Activated naive CD4-positive, alpha-beta T cell treated with anti-CD3 and anti-CD28 coated beads, Interleukin-2, amount 50 U/mL, for 24 hours (primary cell): ENCODE data around the gene NR1H2.
A peak's percentile ranks its signal among the peaks of the same experiment; 100 is the strongest.

Experiments
- H3K27ac Mint-ChIP-seq: one replicate; pipeline ENCODE4 v1.8.0; 2021; ENCODE audit warnings: mild to moderate bottlenecking, mixed read lengths
- H3K27me3 Mint-ChIP-seq: one replicate; pipeline ENCODE4 v1.8.0; 2021; ENCODE audit warnings: mixed read lengths
- H3K36me3 Mint-ChIP-seq: one replicate; pipeline ENCODE4 v1.8.0; 2021; ENCODE audit warnings: mixed read lengths
- H3K4me1 Mint-ChIP-seq: one replicate; pipeline ENCODE4 v1.8.0; 2021; ENCODE audit warnings: mixed read lengths
- H3K4me3 Mint-ChIP-seq: one replicate; pipeline ENCODE4 v1.8.0; 2021; ENCODE audit warnings: mild to moderate bottlenecking, mixed read lengths
- H3K9me3 Mint-ChIP-seq: one replicate; pipeline ENCODE4 v1.8.0; 2021; ENCODE audit warnings: mixed read lengths

Gene NR1H2

DNA sequence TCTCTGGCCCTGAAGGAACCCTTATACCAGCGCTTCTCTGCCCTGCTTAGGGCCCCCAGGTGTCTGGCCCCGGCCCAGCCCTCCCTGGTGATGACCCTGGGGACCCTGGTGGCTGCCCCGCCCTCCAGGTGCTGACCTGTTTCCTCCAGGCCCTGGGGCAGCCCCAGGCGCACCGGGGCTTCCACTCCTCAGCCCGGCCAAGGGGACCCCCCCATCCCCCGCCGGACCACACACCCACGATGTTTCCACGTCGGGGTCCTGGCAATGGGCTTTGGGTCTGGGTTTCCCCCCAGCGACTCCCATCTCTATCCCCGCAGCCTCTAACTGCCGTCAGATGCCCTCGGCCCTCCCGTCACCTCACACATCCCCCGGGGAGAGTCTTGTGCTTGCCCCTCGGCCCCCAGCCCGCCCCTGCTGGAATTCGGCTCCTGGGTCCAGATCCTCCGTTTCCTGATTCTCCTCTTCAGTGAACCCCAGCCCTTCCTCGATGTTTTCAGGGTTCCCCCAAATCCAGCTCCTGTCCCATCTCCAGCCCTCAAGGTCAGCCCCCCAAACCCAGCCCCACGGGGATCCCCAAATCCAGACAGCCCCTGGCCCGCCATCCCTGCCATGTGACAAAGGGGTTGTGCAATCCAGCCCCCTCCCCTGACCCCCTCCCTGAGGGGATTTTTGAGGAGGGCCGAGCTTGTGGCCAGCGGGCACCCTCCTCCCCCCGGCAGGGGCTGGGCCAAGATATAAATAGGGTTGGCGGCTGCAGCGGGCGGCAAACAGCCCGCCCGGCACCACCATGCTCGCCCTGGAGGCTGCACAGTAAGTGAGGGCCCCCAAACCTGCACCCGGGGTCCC is 42.1 kb downstream of the NR1H2 start, which contains the start of gene SPIB:
Gene SPIB, plus strand, starts transcription at position 763 of the 846 bp plus-strand sequence. Its CDS starts 25 bp downstream, at position 788.
- H3K9me3 Mint-ChIP-seq, result no peaks in the 10 kb centered on the region
- H3K27ac Mint-ChIP-seq, result peak within 1 kb of the TSS; percentile 73
- H3K27me3 Mint-ChIP-seq, result peaks cover 19% of the 10 kb centered on the region
- H3K4me3 Mint-ChIP-seq, result no peak within 1 kb of the TSS
- peaks cover 1% of the 10 kb centered on the region for H3K36me3 Mint-ChIP-seq
- peaks cover 14% of the 10 kb centered on the region for H3K4me1 Mint-ChIP-seq

- Mint-ChIP-seq H3K36me3 (peaks cover 1% of the 10 kb centered on the region), H3K9me3 (no peaks in the 10 kb centered on the region), H3K4me3 (no peak overlapping the region), H3K4me1 (peaks cover 14% of the 10 kb centered on the region), H3K27ac (peak overlapping the region; percentile 73), H3K27me3 (peaks cover 19% of the 10 kb centered on the region)
Observed at GRCh38 chr19:50419022-50419579, 42.8 kb downstream of the NR1H2 start.

- peaks cover 19% of the 10 kb centered on the region for H3K27me3 Mint-ChIP-seq
- H3K4me1 Mint-ChIP-seq, result peaks cover 13% of the 10 kb centered on the region
- no peaks in the 10 kb centered on the region for H3K9me3 Mint-ChIP-seq
- no peak overlapping the region for H3K27ac Mint-ChIP-seq
- H3K4me3 Mint-ChIP-seq, result no peak overlapping the region
- H3K36me3 Mint-ChIP-seq, result peaks cover 1% of the 10 kb centered on the region
Observed at GRCh38 chr19:50419580-50420035, 43.4 kb downstream of the NR1H2 start.

DNA sequence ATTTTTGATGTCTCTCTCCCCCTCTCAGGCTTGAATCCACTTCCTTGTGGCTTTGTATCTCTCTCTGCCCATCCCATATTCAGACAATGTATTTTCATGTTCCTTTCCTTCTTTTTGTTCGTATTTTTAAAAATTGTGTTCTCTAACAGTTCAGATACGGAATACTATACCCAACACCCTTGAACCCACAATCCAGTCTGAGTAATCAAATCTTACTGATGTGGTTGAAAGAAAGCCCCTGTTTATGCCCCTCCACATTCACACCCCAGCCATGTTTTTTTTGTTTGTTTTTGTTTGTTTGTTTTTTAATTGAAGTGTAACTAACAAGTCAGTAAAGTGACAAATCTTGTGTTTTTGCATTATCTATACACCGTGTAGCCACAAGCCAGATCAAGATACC is 43.9 kb downstream of the NR1H2 start:
- Mint-ChIP-seq H3K36me3 (peaks cover 1% of the 10 kb centered on the region), H3K27me3 (peaks cover 19% of the 10 kb centered on the region), H3K4me1 (peaks cover 12% of the 10 kb centered on the region), H3K9me3 (no peaks in the 10 kb centered on the region), H3K4me3 (no peak overlapping the region), H3K27ac (peak overlapping the region; percentile 20)

DNA sequence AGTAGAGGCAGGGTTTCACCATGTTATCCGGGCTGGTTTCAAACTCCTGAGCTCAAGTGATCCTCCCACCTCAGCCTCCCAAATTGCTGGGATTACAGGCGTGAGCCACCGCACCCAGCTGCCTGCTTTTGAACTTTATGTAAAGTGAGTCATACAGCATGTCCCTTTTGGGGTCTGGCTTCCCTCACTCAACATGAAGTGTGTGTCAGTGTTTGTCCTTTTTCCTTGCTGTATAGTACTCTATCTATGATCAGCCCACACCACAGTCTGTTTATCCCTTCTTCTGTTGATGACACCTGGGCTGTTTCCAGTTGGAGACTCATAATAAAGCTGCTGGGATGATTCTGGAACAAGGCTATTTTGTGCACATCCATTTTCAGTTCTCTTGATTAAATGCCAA is 44.6 kb downstream of the NR1H2 start:
- H3K4me1 Mint-ChIP-seq, result peaks cover 12% of the 10 kb centered on the region
- H3K4me3 Mint-ChIP-seq, result no peak overlapping the region
- peaks cover 19% of the 10 kb centered on the region for H3K27me3 Mint-ChIP-seq
- no peaks in the 10 kb centered on the region for H3K9me3 Mint-ChIP-seq
- H3K27ac Mint-ChIP-seq, result no peak overlapping the region
- peaks cover 1% of the 10 kb centered on the region for H3K36me3 Mint-ChIP-seq

DNA sequence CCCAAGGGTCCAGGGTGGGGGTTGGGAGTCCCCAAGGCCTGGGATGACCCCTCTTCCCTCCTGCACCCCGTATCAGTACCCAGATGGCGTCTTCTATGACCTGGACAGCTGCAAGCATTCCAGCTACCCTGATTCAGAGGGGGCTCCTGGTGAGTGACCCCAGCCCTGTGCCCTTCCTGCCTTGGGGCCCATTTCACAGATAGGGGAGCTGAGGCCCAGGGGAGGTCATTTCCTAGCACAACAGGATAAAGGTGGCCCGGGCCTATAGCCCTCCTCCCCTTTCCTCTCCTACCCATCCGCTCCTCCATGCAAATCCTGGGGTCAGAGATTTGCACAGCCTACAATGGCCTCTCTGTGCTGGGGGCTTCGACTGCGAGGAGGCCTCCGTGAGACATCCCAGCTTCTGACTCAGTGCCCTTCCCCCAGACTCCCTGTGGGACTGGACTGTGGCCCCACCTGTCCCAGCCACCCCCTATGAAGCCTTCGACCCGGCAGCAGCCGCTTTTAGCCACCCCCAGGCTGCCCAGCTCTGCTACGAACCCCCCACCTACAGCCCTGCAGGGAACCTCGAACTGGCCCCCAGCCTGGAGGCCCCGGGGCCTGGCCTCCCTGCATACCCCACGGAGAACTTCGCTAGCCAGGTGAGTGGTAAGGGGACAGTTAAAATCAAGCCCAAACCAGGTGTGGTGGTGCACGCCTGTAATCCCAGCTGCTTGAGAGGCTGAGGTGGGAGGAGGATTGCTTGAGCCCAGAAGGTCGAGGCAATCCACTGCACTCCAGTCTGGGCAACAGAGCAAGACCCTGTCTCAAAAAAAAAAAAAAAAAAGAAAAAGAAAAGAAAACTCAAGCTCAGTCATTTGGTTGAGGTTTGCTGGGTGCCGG is 46.4 kb downstream of the NR1H2 start:
- H3K36me3 Mint-ChIP-seq, result peaks cover 1% of the 10 kb centered on the region
- no peak overlapping the region for H3K27ac Mint-ChIP-seq
- no peak overlapping the region for H3K4me3 Mint-ChIP-seq
- H3K4me1 Mint-ChIP-seq, result peaks cover 12% of the 10 kb centered on the region
- peaks cover 19% of the 10 kb centered on the region for H3K27me3 Mint-ChIP-seq
- no peaks in the 10 kb centered on the region for H3K9me3 Mint-ChIP-seq

- no peak overlapping the region for H3K4me3 Mint-ChIP-seq
- H3K27me3 Mint-ChIP-seq, result peaks cover 19% of the 10 kb centered on the region
- peaks cover 12% of the 10 kb centered on the region for H3K4me1 Mint-ChIP-seq
- peaks cover 1% of the 10 kb centered on the region for H3K36me3 Mint-ChIP-seq
- H3K9me3 Mint-ChIP-seq, result no peaks in the 10 kb centered on the region
- H3K27ac Mint-ChIP-seq, result no peak overlapping the region
Observed at GRCh38 chr19:50423279-50424113, 47.2 kb downstream of the NR1H2 start.

DNA sequence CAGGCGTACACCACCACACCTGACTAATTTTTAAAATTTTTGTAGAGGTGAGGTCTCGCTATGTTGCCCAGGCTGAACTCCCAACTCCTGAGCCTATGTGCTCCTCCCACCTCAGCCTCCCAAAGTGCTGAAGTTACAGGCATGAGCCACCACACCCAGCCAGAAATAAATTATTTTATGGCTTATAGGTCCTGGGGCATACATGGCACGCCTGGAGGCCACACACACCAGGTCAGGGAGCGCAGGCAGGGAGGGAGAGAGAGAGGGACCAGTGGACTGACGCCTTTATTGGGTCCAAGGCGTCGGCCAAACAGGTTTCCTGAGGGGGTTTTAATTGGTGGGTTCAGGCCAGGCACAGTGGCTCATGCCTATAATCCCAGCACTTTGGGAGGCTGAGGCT is 49.3 kb downstream of the NR1H2 start:
- Mint-ChIP-seq H3K27ac (no peak overlapping the region), H3K9me3 (no peaks in the 10 kb centered on the region), H3K36me3 (no peaks in the 10 kb centered on the region), H3K4me1 (peaks cover 6% of the 10 kb centered on the region), H3K27me3 (peaks cover 8% of the 10 kb centered on the region), H3K4me3 (no peak overlapping the region)

DNA sequence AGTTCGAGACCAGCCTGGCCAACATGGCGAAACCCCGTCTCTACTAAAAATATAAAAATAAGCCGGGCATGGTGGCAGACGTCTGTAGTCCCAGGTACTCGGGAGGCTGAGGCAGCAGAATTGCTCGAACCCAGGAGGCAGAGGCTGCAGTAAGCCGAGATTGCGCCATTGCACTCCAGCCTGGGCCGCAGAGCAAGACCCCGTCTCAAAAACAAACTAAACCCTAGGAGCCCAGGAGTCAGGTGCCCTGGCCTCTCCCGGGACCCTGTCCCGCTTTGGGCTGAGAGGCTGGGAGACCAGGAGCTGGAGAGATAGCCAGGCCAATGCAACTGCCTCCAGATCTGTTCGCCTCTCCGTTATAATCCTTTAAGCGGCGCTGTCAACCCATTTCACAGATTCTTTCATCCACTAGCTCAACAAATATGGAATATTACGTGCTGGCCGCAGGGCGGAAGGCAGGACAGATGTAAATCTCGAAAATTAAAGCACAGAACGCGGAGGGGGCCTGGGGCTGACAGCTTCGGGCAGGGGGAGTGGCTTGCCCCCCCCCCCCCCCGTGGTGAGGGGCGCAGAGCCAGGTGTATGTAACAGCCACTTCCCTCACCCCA is 51.2 kb downstream of the NR1H2 start:
- peaks cover 17% of the 10 kb centered on the region for H3K4me1 Mint-ChIP-seq
- H3K36me3 Mint-ChIP-seq, result no peaks in the 10 kb centered on the region
- H3K27ac Mint-ChIP-seq, result no peak overlapping the region
- peaks cover 2% of the 10 kb centered on the region for H3K27me3 Mint-ChIP-seq
- H3K4me3 Mint-ChIP-seq, result peak overlapping the region; percentile 26
- H3K9me3 Mint-ChIP-seq, result no peaks in the 10 kb centered on the region

DNA sequence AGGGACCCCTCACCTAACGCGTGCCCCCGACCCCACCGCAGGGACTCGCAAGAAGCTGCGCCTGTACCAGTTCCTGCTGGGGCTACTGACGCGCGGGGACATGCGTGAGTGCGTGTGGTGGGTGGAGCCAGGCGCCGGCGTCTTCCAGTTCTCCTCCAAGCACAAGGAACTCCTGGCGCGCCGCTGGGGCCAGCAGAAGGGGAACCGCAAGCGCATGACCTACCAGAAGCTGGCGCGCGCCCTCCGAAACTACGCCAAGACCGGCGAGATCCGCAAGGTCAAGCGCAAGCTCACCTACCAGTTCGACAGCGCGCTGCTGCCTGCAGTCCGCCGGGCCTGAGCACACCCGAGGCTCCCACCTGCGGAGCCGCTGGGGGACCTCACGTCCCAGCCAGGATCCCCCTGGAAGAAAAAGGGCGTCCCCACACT is 51.8 kb downstream of the NR1H2 start:
- peaks cover 17% of the 10 kb centered on the region for H3K4me1 Mint-ChIP-seq
- no peaks in the 10 kb centered on the region for H3K9me3 Mint-ChIP-seq
- H3K27me3 Mint-ChIP-seq, result peaks cover 4% of the 10 kb centered on the region
- H3K36me3 Mint-ChIP-seq, result no peaks in the 10 kb centered on the region
- no peak overlapping the region for H3K27ac Mint-ChIP-seq
- peak overlapping the region; percentile 59 for H3K4me3 Mint-ChIP-seq

GRCh38 chr19:50428772-50429463 is 52.7 kb downstream of the NR1H2 start:
- Mint-ChIP-seq H3K4me3 (peak overlapping the region; percentile 59), H3K27ac (no peak overlapping the region), H3K9me3 (no peaks in the 10 kb centered on the region), H3K36me3 (no peaks in the 10 kb centered on the region), H3K27me3 (peaks cover 4% of the 10 kb centered on the region), H3K4me1 (peaks cover 17% of the 10 kb centered on the region)

GRCh38 chr19:50430888-50431342 is 54.7 kb downstream of the NR1H2 start:
- H3K4me1 Mint-ChIP-seq, result peaks cover 17% of the 10 kb centered on the region
- peak overlapping the region; percentile 90 for H3K4me3 Mint-ChIP-seq
- no peaks in the 10 kb centered on the region for H3K36me3 Mint-ChIP-seq
- H3K27me3 Mint-ChIP-seq, result peaks cover 4% of the 10 kb centered on the region
- H3K27ac Mint-ChIP-seq, result peak overlapping the region; percentile 46
- no peaks in the 10 kb centered on the region for H3K9me3 Mint-ChIP-seq

GRCh38 chr19:50431343-50432220 is 55.3 kb downstream of the NR1H2 start:
- peaks cover 4% of the 10 kb centered on the region for H3K27me3 Mint-ChIP-seq
- H3K9me3 Mint-ChIP-seq, result no peaks in the 10 kb centered on the region
- peaks cover 17% of the 10 kb centered on the region for H3K4me1 Mint-ChIP-seq
- H3K36me3 Mint-ChIP-seq, result no peaks in the 10 kb centered on the region
- H3K27ac Mint-ChIP-seq, result peak overlapping the region; percentile 89
- peak overlapping the region; percentile 90 for H3K4me3 Mint-ChIP-seq
